NCI-H1092 (cell line): ENCODE data around the gene PHYKPL.
A peak's percentile ranks its signal among the peaks of the same experiment; 100 is the strongest.
"Not testable (repeated sequence)": the region's sequence is repeated elsewhere in the genome, so short reads cannot be mapped to it uniquely, and the experiment has no call there.

Experiments used
- DNase-seq: peaks from one replicate; lab custom pipeline; 2025; lab: John Stamatoyannopoulos, UW

PHYKPL gene

GRCh38 chr5:178239626-178240301 lies 7.2 kb upstream of the PHYKPL start:
- DNase-seq = not testable (repeated sequence)

- DNase-seq = no peak
Measured at GRCh38 chr5:178238711-178239592, 6.3 kb upstream of the PHYKPL start.

- no peak for DNase-seq
Measured at GRCh38 chr5:178238313-178238635, 5.7 kb upstream of the PHYKPL start.

GRCh38 chr5:178237431-178238312 lies 5.1 kb upstream of the PHYKPL start:
- DNase-seq = no peak

- DNase-seq = no peak
Measured at GRCh38 chr5:178236679-178237078, 4.1 kb upstream of the PHYKPL start.

- DNase-seq = no peak
Measured at GRCh38 chr5:178236126-178236525, 3.5 kb upstream of the PHYKPL start.

GRCh38 chr5:178235588-178235974 lies 3.0 kb upstream of the PHYKPL start:
- no peak for DNase-seq

- DNase-seq = peak; percentile 13
Measured at GRCh38 chr5:178234750-178235587, 2.4 kb upstream of the PHYKPL start.

- no peak for DNase-seq
Measured at GRCh38 chr5:178234121-178234749, 1.6 kb upstream of the PHYKPL start.

- DNase-seq = no peak
Measured at GRCh38 chr5:178232920-178233429, 373 bp upstream of the PHYKPL start.

- no peak for DNase-seq
Measured at GRCh38 chr5:178231539-178232123, 971 bp downstream of the PHYKPL start.

- no peak for DNase-seq
Measured at GRCh38 chr5:178230879-178231538, 1.6 kb downstream of the PHYKPL start.

- DNase-seq = no peak
Measured at GRCh38 chr5:178229861-178230260, 2.7 kb downstream of the PHYKPL start.

GRCh38 chr5:178229111-178229510 lies 3.5 kb downstream of the PHYKPL start:
- DNase-seq = not testable (repeated sequence)

- no peak for DNase-seq
Measured at GRCh38 chr5:178228609-178229008, 4.0 kb downstream of the PHYKPL start.

GRCh38 chr5:178227929-178228328 lies 4.7 kb downstream of the PHYKPL start:
- DNase-seq = no peak

GRCh38 chr5:178227138-178227659 lies 5.4 kb downstream of the PHYKPL start:
- no peak for DNase-seq

GRCh38 chr5:178225174-178225573 lies 7.4 kb downstream of the PHYKPL start:
- no peak for DNase-seq

GRCh38 chr5:178224403-178224802 lies 8.2 kb downstream of the PHYKPL start:
- no peak for DNase-seq
